ENCODE data around the gene NAMPT. TPM values are rescaled to one million over a fixed set of nuclear protein-coding genes. Genes with fewer than 3 reads are reported as not detected.

NAMPT gene
- total RNA-seq, 4 donors from 2014 or later, result 60.5 to 299 (median 121) TPM

DNA sequence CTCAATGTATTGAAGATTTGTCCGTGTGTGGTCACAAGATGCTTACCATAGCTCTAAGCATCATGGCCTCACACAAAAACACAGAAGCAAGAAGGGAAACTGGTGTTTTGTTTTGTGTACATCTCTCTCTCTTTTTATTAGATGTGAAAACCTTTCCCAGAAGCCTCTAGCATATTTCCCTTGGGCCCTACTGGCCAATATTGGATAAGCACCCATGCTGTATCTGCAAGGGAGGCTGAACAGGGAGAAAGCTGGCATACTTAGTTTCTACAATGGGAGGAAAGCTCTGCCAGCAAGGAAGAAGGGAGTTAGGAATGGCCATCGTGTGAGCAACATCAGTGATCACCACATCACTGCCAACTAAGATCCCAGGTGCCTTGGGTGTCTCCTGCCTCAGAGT, 9.6 kb upstream of the NAMPT start:
- no peaks in the 10 kb centered on the region for H3K4me1 ChIP-seq
- H3K27ac ChIP-seq, result no peak overlapping the region
- 69 to 73% methylated on average over 2 of the region's 2 CpGs for WGBS, 2 donors
- no peaks in the 10 kb centered on the region for H3K9me3 ChIP-seq
- intact Hi-C loops (cut with DNase I), result no loop called here
- no peaks in the 10 kb centered on the region for H3K36me3 ChIP-seq
- TF ChIP-seq, protein P1, sequence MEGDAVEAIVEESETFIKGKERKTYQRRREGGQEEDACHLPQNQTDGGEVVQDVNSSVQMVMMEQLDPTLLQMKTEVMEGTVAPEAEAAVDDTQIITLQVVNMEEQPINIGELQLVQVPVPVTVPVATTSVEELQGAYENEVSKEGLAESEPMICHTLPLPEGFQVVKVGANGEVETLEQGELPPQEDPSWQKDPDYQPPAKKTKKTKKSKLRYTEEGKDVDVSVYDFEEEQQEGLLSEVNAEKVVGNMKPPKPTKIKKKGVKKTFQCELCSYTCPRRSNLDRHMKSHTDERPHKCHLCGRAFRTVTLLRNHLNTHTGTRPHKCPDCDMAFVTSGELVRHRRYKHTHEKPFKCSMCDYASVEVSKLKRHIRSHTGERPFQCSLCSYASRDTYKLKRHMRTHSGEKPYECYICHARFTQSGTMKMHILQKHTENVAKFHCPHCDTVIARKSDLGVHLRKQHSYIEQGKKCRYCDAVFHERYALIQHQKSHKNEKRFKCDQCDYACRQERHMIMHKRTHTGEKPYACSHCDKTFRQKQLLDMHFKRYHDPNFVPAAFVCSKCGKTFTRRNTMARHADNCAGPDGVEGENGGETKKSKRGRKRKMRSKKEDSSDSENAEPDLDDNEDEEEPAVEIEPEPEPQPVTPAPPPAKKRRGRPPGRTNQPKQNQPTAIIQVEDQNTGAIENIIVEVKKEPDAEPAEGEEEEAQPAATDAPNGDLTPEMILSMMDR (IDR thresholded peaks at IDR 0.05), result no peak
- no peak for TF ChIP-seq POLR2A (IDR thresholded peaks at IDR 0.05)
- H3K4me3 ChIP-seq (replicated peaks in 1 of 3), result no peak overlapping the region
- DNase-seq, result no peak
- no peaks in the 10 kb centered on the region for H3K27me3 ChIP-seq

DNA sequence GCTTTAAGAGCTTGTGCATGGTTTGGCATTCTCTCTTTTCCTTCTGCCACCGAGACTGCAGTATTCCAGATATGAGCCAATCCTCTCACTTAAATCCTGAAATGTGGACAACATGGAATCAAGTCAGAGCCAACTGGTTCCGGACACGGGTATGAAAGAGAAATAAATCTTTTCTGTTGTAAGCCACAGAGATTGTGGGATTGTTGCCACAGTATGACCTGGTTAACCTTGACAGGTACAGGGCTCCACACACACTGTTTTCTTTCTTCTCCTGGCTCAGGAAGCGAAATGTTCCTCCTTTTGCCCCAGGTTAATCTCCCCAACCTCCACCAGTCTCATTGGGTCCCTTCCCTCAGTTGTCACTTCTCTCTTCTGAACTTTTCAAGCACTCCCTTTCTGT, 6.5 kb upstream of the NAMPT start:
- no peak for DNase-seq
- H3K4me1 ChIP-seq, result no peaks in the 10 kb centered on the region
- WGBS, 2 donors, result 65 to 77% methylated on average over 4 of the region's 4 CpGs
- H3K27me3 ChIP-seq, result no peaks in the 10 kb centered on the region
- H3K27ac ChIP-seq, result no peak overlapping the region
- intact Hi-C loops (cut with DNase I), result no loop called here
- TF ChIP-seq, protein P1 (IDR thresholded peaks at IDR 0.05), result no peak
- no peak overlapping the region for H3K4me3 ChIP-seq (replicated peaks in 1 of 3)
- H3K9me3 ChIP-seq, result no peaks in the 10 kb centered on the region
- H3K36me3 ChIP-seq, result no peaks in the 10 kb centered on the region

DNA sequence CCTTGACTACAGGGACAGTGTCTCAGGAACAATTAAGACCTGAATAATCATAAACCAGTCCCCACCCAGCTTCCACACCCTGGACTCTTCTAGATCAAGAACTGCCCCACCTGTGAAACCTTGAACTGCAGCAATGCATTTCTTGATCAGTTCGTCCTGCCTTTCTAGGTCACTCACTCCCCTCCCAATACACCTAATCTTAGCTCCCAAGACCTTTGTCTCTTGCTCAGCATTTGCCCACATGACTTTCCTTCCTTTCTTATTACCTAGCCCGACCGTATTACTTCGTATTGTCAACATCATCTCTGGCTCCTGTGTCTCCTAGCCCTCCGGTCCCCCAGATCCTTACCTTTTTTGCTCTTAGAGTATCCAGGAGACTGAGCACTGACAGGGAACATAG, 5.5 kb upstream of the NAMPT start:
- no peaks in the 10 kb centered on the region for H3K9me3 ChIP-seq
- no peaks in the 10 kb centered on the region for H3K27me3 ChIP-seq
- no peak overlapping the region for H3K27ac ChIP-seq
- intact Hi-C loops (cut with DNase I), result no loop called here
- DNase-seq, result no peak
- H3K4me3 ChIP-seq (replicated peaks in 1 of 3), result no peak overlapping the region
- H3K36me3 ChIP-seq, result no peaks in the 10 kb centered on the region
- WGBS, 2 donors, result 91% methylated on average over 5 of the region's 5 CpGs
- TF ChIP-seq, protein P1 (IDR thresholded peaks at IDR 0.05), result no peak
- no peak for TF ChIP-seq POLR2A (IDR thresholded peaks at IDR 0.05)
- H3K4me1 ChIP-seq, result no peaks in the 10 kb centered on the region

DNA sequence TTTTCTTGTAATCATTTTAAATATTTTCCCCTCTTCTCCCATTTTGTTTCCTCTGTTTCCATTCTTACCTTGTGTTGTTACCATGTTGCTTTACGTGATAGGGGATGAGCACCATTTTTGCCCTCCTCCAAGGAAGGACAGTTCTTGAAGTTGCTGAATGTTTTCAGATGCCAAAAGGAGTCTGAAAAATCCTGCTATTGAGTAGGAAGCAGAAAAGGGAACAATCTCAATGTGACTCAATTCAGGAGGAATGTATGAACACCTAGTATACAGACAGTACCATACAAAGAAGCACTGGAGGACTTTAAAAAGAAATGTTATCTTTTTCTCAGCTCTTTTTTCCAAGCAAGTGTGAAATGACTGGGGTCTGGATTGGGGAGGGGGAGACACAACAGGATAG, 5.1 kb upstream of the NAMPT start:
- Histone ChIP-seq H3K4me1 (no peaks in the 10 kb centered on the region), H3K36me3 (no peaks in the 10 kb centered on the region), H3K4me3 (replicated peaks in 1 of 3) (no peak overlapping the region), H3K27me3 (no peaks in the 10 kb centered on the region), H3K27ac (no peak overlapping the region), H3K9me3 (no peaks in the 10 kb centered on the region)
- no peak for DNase-seq
- intact Hi-C loops (cut with DNase I), result loop anchor here (10.0 kb wide), 1 partner anchor 135 kb away; no protein-coding TSS in a partner anchor
- WGBS, 2 donors, result 0% methylated on average over 1 of the region's 1 CpG
- TF ChIP-seq, protein P1 (IDR thresholded peaks at IDR 0.05), result no peak
- no peak for TF ChIP-seq POLR2A (IDR thresholded peaks at IDR 0.05)

DNA sequence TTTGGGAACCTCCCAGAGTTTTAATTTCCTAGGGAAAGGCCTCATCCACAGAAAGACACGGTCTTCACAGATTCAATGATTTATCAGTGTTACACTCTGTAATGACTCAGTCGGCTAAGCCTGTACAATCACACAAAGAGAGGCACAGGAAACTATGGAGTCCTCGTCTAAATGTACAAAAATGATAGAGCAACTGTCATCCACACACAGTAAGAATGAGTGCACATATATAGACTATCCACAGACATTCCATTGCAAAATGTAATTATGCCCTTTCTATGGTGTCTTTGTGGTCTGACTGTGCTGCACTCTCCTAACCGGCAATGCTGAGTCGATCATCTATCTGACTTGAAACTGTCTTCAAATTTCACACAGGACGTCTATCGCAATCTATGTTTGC, 3.5 kb upstream of the NAMPT start:
- DNase-seq, result no peak
- Histone ChIP-seq H3K27me3 (no peaks in the 10 kb centered on the region), H3K4me1 (peaks cover 0 to 4% of the 10 kb centered on the region in 2 donors), H3K4me3 (replicated peaks in 1 of 3) (no peak overlapping the region), H3K9me3 (no peaks in the 10 kb centered on the region), H3K36me3 (no peaks in the 10 kb centered on the region), H3K27ac (no peak overlapping the region)
- intact Hi-C loops (cut with DNase I), result loop anchor here (10.0 kb wide), 1 partner anchor 137 kb away; no protein-coding TSS in a partner anchor
- WGBS, 2 donors, result 92 to 94% methylated on average over 7 of the region's 7 CpGs
- TF ChIP-seq, protein P1 (IDR thresholded peaks at IDR 0.05), result no peak
- TF ChIP-seq POLR2A (IDR thresholded peaks at IDR 0.05), result no peak

Data from thyroid gland (tissue), 4 donors.